NCI-H524 treated with DMSO at 0.1 percent for 48 hours (cell line): ENCODE results near the gene RPTN.

ENCODE experiments used
- DNase-seq: peaks from one replicate; lab custom pipeline; 2025; lab: John Stamatoyannopoulos, UW

RPTN gene

DNA sequence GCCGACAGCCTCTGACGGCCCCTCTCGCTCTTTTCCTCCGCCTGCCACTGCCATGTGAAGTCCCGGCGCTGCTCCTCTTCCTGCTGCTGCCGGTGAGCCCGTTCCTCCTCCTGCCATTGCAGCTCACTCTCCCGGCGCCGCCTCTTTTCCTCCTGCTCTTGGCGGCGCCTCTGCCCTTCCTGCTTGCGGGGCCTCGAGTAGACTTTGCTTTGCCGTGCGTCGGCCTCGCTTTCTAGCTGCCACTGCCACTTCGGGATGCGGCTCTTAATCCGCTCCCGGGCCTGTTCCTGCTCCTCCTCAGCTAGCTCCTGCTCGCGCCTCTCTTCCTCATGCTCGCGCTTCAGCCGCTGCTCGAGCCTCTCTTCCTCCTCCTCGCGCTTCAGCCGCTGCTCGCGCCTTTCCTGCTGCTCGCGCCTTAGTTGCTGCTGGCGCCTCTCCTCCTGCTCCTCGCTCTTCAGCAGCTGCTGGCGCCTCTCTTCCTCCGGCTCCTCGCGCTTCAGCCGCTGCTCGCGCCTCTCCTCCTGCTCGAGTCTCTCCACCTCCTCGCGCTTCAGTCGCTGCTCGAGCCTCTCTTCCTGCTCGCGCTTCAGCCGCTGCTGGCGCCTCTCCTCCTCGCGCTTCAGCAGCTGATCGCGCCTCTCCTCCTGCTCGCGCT, 48.0 kb downstream of the RPTN start:
- DNase-seq, result no peak

DNA sequence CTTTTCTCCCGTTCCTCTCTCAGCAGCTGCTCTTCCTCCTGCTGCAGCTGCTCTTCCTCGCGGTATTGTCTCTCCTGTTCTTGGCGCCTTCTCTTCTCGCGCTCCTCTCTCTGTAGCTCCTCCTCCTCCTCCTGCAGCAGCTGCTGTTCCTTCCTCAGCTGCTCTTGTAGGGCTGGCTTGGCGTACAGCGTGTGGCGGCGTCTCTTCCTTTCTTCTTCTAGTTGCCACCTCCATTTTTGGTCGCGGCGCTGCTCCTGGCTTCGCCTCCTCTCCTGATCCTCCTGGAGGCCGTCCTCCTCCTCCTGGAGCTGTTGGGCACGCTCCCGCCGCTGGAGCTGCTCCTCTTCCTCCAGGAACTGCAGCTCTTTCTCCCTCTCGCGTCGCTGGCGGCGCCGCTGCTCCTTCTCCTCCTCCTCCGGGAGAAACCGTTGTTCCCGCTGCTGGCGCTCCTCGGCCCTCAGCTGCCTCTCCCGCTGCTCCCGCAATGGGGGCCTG, 48.6 kb downstream of the RPTN start:
- no peak for DNase-seq

DNA sequence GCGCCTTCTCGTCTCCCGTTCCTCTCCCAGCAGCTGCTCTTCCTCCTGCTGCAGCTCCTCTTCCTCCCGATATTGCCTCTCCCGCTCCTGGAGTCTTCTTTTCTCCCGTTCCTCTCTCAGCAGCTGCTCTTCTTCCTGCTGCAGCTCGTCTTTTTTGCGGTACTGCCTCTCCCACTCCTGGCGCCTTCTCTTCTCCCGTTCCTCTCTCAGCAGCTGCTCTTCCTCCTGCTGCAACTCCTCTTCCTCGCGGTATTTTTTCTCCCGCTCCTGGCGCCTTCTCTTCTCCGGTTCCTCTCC, 49.1 kb downstream of the RPTN start:
- no peak for DNase-seq

DNA sequence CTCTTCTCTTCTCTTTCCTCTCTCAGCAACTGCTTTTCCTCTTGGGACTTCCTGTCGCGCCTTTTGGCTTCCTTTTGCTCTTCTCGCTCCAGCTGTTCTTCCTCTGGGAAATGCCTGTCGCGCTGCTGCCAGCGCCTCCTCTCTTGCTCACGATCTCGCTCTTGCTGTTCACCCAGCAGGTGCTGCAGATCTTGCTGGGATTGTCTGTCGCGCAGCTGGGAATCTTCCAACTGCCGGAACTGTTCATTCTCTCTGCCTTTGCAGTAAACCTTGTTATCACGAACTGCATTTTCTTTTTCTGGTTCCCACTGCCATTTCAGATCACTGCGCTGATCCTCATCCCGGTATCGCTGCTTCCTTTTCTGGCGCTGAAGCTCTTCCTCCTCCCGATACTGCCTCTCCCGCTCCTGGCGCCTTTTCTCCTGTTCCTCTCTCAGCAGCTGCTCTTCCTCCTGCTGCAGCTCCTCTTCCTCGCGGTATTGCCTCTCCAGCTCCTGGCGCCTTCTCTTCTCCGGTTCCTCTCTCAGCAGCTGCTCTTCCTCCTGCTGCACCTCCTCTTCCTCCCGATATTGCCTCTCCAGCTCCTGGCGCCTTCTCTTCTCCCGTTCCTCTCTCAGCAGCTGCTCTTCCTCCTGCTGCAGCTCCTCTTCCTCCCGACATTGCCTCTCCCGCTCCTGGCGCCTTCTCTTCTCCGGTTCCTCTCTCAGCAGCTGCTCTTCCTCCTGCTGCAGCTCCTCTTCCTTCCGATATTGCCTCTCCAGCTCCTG, 49.6 kb downstream of the RPTN start:
- no peak for DNase-seq

DNA sequence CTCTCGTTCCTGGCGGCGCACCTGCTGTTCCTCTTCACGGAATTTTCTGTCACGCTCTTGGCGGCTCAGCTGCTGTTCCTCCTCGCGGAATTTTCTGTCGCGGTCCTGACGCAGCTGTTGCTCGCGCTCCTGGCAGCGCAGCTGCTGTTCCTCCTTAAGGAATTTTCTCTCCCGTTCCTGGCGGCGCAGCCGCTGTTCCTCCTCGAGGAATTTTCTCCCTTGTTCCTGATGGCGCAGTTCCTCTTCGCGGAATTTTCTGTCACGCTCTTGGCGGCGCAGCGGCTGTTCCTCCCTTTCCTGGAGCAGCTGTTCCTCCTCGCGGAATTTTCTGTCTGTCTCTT, 50.2 kb downstream of the RPTN start:
- DNase-seq, result no peak

DNA sequence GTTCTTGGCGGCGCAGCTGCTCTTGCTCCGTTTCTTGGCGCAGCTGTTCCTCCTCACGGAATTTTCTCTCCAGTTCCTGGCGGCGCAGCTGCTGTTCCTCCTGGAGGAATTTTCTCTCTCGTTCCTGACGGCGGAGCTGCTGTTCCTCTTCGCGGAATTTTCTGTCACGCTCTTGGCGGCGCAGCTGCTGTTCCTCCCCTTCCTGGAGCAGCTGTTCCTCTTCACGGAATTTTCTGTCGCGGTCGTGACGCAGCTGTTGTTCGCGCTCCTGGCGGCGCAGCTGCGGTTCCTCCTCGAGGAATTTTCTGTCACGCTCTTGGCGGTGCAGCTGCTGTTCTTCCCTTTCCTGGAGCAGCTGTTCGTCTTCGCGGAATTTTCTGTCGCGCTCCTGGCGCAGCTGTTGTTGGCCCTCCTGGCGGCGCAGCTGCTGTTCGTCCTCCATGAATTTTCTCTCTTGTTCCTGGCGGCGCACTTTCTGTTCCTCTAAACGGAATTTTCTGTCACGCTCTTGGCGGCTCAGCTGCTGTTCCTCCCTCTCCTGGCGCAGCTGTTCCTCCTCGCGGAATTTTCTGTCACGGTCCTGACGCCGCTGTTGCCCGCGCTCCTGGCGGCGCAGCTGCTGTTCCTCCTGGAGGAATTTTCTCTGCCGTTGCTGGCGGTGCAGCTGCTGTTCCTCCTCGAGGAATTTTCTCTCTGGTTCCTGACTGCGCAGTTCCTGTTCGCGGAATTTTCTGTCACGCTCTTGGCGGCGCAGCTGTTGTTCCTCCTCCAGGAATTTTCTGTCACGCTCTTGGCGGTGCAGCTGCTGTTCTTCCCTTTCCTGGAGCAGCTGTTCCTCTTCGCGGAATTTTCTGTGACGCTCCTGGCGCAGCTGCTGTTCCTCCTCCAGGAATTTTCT, 50.8 kb downstream of the RPTN start:
- DNase-seq, result no peak

DNA sequence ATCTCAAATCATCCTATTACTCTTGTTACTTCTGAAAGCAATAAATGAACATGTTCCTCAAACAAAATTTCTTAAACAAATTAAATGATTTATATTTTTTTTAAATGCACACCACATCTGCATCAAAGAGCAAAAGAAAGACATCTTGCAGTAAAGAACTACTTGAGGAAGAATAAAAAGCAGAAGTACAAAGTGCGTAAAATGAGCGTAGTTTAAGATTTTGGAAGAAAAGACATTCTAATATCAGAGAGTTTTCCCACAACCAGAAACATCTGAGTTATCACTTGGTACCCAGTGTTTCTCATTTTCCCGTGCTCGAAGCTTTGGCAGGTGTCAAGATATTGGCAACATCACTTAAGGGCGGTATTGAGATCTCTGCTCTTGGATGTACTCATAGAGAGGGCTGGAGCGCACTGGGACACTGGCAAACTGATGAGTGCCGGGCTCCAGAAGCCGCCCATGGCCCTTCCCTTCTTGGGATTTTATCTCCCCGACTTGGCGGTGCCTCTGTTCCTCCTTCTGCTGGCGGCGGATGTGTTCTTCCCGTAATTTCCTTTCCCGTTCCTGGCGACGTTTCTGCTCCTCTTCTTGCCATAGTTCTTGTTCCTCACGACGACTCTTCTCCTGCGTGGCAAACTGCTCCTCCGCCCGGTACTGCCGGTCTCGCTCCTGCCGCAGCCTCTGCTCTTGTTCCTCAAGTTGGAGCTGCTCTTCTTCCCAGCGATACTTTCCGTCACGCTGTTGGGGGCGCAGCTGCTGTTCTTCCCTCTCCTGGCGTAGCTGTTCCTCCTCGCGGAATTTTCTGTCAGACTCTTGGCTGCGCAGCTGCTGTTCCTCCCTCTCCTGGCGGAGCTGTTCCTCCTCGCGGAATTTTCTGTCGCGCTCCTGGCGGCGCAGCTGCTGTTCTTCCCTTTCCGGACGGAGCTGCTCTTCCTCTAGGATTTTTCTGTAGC, 51.7 kb downstream of the RPTN start:
- no peak for DNase-seq

DNA sequence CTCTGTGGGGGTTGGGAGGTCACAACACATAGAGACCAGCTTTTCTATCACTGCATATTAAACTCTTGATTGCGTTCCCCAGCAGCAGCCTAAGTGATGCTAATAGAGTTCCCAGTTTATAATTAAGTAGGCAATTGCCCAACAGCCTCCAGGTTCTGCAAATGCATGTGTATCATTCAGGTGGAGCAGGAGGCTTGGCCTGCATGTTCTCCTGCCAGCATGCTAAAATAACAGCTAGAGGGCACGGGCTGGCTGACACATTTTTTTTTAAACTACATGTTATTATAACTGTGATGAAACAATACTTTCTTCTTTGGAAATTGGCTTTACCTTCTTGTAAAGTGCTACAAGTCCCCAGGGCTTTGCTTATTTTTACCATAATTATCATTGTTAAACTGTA, 54.2 kb downstream of the RPTN start:
- DNase-seq, result no peak
